ENCODE results near the gene TMEM9B. TPM values are rescaled to one million over a fixed set of nuclear protein-coding genes. Genes with fewer than 3 reads are reported as not detected.
"Not testable (repeated sequence)": the region's sequence is repeated elsewhere in the genome, so short reads cannot be mapped to it uniquely, and the experiment has no call there.

The TMEM9B gene
- polyA plus RNA-seq, 10 donors, result 33.9 to 44.8 (median 39.5) TPM

DNA sequence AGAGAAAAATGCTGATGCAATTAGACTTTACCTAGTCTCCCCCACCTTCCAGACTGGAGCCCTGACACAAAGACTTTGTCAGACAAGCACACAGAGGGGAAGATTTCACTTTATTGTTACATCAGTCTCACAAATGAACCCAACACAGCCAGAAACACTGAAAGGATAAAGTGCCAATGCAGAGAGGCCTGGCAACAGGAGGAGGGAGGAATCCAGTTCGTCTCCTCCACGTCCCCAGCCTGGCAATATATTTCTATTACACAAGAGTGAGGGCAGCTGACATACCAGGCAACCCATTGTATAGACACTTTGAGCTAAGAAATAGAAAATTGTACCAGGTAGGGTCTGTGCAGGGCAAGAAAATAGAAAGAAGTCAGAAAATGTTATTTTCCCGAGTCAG, 16.2 kb upstream of the TMEM9B start:
- no peak for DNase-seq

DNA sequence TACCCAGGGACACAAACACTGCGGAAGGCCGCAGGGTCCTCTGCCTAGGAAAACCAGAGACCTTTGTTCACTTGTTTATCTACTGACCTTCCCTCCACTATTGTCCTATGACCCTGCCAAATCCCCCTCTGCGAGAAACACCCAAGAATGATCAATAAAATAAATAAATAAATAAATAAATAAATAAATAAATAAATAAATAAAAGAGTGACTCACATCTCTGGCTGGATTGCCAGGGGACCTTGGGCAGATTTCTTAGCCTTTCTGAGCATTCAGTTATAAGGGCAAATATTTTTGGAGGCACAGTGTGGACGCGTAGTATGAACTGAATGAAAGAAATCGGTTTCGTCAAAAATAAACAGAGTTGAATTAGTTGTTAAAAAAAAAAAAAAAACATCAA, 15.1 kb upstream of the TMEM9B start:
- DNase-seq, result not testable (repeated sequence)

DNA sequence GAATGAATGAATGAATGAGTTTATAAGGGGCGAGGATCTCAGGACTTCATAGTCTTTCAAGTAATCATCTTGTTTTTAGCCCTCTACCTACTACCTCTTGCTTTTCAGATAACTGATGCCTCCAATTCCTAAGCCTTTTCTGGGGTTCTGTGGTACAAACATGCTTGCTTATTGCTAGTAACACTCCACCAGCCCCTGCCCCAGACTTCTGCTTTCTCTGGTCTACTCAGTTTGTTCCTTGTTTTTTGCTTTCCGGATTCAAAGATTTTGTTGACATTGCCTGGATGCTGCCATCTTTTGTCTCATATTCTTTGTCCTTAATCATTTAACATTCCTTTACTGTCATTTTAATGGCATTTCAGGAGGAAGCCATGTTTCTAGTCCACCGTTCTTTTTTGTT, 8.9 kb upstream of the TMEM9B start:
- no peak for DNase-seq

DNA sequence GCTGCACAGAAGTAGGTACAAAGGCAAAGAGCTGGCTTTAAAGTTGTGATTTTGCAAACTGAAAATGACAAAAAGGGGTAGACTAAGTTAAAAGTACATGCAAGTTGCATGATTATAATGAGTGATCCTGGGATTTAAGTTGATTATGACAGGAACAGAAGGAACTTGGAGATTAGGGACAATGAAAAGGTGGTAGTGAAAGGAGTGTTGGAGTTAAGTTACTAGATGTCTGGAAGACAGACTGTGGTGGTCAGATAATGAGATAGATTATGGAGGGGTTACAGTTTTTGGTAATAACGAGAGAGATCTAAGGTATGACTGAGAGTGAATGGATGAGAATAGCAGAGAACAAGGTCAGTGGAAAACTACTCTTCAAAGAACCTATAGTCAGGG, 7.7 kb upstream of the TMEM9B start:
- no peak for DNase-seq

DNA sequence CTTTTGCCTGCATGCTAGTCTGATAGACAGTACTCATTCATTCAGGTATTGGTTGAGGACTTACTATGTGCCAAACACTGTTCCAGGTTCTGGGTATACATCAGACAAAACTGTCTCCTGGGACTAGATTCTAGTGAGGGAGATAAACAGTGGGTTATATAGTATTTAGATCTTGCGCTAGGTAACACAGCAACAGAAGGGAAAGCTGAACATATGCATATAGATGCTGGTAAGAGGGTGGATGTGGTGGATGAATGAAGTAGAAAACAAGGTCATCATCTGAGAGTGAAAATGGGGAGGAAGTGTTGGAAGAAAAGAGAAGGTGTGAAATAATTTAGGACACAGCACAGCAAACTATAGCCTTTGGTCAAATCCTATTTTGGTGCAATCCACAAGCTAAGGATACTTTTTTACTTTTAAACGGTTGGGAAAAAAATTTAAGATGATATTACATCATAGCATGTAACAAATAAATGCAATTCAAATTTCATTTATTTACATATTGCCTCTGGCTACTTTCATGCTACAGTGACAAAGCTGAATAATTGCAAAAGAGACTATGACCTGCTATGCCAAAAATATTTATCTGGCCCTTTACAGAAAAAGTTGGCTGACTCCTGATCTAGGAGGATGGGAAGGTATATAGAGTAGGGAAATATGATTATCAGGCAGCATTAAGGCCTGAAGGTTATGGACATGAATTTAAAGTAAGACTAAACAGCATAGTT, 7.1 kb upstream of the TMEM9B start:
- no peak for DNase-seq

DNA sequence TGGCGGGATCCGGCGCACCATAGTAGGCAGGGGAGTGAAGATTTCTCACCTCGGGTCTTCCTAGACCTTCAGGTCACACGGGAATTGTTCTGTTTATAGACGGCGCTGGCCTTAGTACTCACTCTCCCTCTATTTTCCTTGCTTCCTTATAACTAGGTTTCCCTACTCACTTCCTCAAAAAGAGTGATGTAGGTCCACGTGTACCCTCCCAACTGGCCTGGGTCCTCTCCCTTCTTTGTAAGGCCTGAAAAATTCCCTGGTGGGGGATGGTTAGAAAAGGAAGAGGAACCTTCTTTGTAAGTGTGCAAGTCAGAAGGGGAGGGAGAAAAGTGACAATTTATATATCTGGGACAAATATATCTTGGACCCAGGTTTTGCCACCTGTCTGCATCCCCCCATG, 2.9 kb upstream of the TMEM9B start:
- no peak for DNase-seq

DNA sequence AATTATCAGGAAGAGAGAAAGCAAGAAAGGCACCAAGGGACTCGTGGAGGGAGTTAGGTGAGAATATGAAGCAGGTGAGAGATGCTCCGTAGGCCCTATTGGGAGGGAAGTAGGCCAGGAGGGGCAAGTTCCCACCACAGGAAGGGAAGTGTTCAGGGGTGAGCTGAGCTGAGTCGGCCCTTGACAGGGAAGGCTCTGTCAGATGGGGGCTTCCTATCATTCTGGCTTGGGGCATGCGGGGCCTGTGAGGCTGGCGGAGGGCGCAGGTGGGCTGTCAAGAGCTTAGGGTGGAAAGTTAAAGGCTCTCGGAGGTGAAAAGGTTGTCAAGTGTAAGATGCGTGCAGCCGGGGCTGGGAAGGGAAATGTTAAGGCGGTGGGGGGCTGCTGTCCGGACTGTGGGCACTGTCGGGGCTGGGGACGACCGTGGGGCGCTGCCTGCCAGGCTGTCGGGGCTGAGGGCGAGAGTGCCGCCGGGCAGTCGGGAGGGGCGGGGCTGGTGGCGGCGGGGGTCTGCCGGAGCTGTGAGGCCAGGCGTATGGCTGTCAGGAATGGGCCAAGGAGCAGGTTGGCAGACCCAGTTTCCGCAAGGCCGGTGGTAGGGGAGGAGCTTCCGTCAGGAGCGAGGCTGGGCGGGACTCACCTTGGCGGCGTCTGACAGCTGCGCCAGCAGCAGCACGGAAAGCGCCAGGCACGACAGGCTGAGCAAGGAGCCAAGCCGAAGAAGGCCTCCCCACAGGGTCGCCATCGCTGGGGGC, 496 bp downstream of the TMEM9B start:
- DNase-seq, result peak in 1 of 3 donors; percentile 6

DNA sequence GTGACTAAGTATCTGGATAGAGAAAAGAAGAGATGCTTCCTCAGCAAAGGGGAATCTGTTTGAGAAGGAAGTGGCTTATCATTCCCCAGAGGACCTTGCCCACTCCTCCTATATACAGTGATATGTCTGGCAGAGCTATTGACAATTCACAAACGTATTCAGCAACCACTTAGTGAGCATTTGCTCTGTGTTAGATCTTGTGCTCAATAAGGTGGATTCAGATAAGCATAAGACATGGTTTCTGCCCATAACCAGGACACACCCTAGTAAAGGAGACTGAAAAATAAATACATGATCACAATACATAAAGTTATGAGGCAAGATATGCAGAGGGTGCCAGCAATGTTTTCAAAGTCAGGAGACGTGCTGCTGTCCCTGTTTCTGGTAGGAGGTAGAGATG, 1.4 kb downstream of the TMEM9B start:
- no peak for DNase-seq

DNA sequence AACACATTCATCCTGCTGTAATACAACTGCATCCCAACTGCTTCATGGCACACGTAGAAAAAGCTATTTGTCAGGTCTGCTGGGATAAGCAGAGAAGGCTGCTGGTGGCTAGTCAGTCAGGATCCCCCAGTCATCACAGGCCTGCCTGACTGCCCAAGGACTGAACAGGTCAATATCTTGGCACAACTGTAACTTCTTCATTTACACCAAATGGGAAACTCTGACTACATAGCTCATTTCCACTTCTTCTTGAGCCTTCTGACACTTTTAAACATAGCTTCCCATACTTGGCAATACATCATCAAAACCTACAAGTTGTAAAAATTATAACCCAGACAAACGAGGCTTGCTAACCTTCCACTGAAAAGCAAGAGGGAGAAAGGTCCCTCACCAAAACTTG, 2.8 kb downstream of the TMEM9B start:
- no peak for DNase-seq

DNA sequence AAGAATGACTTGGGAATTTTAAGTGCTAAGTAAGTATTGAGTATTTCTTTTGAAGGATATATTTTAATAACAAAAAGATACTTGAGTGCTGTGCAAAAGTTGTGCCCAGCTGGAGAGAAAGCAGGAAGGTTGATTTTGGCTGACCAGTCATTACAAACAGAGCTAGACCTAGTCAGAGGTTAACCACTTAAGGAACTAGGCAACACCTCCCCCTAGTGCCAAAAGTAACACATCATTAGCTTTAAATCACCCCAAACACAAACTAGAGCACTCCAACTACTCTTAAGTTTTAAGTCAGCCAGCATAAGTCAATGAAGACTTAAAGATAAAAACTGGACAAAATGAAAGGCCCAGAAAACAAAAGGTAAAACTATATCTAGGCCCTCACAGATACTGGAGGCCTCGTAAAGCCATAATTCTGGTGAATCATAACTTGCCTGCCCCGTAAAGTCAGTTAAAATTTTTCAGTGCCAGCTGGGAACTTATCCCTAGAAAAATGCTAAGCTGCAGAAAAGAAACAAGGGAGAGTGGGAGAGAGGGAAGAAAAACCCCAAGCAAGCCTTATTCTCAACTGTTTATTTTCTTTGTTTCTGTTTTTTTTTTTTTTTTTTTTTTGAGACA, 4.6 kb downstream of the TMEM9B start:
- DNase-seq, result peak; percentile 74 to 82 (median 75)

DNA sequence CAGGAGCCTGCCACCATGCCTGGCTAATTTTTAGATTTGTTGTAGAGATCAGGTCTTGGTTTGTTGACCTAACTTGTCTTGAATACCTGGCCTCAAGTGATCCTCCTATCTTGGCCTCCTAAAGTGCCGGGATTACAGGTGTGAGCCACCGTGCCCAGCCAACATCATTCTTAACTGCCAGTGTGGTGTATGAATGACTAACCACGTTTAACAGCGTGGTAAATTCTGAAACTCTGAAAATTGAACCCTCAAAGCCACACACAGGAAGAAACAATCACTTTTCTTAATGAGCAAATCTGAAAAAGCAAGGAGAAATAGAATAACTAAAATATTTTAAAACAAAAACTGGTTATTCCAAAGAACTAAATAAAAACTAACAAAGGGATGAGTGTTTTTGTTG, 7.4 kb downstream of the TMEM9B start:
- no peak for DNase-seq

DNA sequence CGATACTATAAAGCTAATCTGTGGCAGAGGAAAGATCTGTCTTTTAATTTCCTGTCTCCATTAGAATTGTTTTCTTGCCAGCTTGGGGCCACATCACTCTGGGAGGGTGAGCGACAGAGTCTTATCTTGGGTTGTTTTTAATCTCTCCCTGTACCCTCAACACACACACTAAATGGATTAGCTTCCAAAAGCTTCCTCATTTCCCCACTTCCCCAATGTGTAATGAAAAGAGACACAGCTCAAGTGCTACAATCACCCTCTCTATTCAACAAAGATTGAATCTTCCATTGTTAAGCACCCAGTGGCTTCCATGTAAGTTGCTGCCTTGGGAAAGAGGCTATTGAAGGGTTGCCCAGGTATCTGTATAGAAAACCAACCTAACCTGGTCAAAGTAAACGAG, 15.4 kb downstream of the TMEM9B start:
- DNase-seq, result no peak

DNA sequence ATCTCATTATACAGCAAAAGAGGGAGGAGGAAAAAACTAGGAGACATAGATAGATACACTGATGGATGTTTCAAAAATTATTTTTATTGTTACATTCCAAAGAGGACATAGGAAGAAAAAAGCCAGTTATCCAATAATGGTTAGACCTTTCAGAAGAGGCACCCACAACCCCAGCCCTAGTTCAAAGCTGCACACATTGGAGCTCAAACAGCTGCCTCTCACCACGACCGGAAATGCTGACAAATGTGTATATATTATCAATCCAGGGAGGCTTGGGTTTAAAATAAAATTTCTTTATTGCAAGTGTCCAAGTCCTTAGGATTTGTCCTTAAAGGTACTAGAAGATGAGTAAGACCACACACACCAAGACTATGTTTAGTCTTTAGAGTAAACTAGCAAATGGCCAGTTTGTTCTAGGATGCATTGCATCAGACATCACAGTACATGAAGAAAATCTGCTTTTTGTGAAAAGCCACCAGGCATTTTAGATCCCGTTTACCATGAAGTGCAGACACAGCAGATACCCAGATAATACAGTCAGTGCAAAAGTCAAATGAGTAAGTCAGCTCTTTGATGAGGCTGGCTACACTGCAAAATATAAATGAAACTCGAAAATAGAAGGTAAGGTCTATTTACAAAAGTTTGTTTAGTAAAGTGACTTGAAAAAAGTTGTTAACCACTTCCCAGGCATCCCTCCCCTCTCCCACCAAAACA, 16.9 kb downstream of the TMEM9B start:
- no peak for DNase-seq

DNA sequence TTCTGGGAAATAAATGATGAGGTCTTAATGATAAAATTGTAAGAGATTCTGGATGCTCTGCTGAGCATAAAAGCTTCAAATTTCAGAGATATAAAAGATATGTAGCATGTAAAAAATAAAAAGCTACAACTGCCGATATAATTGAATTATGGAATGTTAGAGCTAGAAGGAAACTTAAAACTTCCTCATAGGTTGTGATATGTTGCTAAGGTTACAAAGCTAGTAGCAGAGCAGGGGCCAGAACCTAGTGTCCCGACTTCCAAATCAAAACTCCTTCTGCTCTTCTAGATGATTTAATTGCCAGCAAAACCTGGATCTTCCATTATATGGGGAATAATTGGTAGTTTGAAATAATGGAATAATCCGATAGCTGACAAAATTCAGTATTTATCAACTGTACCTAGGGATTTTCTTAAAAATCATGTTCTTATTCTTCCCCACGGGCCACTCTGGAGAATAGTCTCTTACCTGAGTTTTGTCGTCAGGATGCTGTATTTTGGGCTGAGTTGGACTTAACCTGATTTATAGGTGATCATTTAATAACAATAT, 21.6 kb downstream of the TMEM9B start, which contains the start of gene ASCL3:
Gene ASCL3, minus strand, starts transcription at position 499 of the 549 bp plus-strand sequence. CDS start 4,855 bp downstream, outside the sequence.
- no peak for DNase-seq

DNA sequence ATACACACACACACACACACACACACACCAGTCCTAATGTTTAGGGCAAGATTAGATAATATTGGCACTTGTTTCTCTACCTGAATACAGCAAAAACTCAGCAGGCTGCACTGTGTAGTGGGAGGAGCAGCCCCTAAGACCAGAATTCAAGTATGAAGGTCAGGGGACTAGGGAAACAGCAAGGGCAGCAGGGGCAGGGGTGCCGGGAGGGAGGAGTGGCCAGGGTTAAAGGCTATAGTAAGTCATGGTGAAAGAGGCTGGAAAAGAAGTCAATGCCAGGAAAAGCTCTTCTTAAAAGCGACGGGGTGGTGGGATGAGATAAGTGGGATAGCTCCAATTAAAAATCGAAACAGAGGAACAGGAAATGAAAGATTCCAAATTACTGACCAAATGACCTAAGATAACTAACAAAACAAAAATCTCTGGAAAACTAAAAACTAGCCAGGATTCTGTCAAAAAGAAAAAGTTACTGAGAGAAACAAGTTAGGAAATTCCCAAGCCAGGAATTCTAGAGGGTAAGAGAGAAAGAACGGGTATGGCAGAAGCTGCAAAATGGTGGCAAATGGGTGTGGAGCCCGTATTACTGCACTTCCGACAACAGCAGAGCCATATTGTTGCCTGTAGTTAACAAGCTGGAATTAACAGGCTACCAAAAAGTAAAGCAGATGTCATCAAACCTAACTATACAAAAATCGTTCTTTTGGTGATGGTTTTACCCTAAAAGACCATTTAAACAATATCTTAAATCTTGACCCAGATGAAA, 22.7 kb downstream of the TMEM9B start:
- no peak for DNase-seq

DNA sequence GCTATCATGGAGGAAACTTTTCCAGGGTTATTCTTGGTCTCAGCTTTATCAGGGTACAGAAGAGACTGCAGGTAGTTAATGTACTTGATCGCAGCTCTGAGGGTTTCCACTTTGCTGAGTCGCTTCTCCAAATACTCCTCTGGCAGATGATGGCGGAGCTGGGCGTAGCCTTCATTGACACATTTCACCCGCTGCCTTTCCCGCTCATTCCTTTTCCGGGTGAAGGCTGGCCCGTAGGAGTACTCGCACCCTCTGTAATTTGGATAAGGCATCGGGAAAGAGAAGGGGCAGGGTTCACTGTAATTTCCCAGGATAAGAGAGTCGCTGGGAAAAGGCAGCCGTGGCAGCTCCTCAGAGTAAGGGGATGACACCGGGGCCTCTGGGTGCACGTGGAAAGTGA, 26.6 kb downstream of the TMEM9B start:
- DNase-seq, result no peak

DNA sequence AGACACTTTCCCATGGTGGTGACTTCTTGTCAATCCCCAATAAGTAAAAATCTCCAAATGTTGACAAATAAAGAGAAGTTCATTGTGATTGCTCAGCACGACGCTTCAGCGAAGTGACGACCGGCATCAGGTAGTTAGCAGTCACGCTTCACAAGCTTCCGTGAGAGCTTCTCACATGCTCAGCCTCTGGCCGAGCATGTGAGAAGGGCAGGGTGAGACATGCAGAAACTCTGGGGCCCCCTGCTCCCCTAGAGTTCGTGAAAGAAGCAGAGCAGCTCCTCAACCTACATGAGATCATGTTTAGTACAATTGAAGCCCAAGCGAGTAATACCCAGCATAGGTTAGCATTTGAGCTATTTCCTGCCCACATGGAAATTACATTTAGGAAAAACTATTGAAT, 27.1 kb downstream of the TMEM9B start:
- DNase-seq, result no peak

DNA sequence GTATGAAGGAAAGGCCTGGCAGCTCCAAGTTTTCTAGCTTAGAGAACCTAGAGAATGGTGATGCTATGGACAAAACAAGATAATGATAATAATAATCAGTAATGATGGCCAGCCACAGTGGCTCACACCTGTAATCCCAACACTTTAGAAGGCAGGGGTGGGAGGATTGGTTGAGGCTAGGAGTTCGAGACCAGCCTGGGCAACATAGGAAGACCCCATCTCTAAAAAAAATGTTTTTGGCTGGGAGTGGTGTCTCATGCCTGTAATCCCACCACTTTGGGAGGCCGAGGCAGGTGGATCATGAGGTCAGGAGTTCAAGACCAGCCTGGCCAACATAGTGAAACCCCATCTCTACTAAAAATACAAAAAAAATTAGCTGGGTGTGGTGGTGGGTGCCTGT, 28.5 kb downstream of the TMEM9B start:
- not testable (repeated sequence) for DNase-seq

DNA sequence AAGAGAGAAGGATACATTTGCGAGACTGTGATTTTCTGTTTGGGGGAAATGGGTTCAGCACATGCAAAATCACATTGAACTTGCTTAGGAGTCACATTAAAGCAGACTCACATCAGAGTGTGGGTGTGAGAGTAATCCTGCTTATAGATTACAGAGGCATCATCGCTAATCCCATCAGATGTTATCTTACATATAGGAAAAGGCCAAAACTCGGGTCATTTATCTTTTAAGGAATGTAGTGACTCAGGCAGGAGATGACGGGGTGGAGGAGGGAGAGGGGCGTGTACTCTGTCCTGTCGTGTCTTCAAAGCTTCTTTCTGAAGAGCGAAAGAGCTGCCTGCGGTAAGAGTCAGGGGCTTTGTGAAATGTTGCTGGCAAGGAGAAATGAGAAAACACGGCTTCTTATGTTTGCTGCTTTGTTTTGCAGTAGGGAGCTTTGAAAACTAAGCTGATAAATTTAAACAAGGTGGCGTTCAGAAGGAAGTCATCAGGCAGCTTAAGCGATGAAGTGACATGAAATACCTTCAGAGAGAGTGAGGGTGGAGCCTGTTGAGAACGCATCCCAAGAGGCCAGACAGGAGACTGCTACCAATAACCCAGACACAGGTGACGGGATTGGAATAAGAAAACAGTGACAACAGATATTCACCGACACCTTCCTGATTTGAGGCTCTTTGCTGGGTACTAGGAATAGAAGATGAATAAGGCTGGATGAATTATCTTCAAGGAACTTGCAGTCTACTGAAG, 29.3 kb downstream of the TMEM9B start:
- DNase-seq, result peak in 1 of 3 donors; percentile 80

DNA sequence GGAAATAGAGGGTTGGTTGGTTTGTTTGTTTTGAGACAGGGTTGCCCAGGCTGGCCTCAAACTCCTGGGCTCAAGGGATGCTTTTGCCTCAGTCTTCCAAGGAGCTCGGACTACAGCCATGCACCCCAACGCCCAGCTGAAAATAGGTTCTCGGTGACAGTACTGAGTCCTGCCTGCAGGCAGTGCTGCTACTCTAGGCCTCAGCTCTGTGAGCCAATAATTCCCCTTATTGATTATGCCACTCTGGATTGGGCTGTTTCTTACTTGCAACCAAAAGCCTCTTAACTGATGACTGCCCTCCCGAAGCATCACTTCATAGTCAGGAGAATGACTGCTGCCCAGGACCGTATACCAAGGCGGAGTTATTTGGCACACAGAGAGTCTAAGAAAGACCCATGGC, 30.3 kb downstream of the TMEM9B start:
- no peak for DNase-seq
